ENCODE measurements around the gene MXRA8.

GRCh38 chr1:1366699-1367066 lies 8.3 kb upstream of the MXRA8 start:
- no peak for TF ChIP-seq EZH2 (IDR thresholded peaks at IDR 0.05; ENCODE audit: borderline replicate concordance, low read depth, low read length, severe bottlenecking)
- TF ChIP-seq, protein P1, sequence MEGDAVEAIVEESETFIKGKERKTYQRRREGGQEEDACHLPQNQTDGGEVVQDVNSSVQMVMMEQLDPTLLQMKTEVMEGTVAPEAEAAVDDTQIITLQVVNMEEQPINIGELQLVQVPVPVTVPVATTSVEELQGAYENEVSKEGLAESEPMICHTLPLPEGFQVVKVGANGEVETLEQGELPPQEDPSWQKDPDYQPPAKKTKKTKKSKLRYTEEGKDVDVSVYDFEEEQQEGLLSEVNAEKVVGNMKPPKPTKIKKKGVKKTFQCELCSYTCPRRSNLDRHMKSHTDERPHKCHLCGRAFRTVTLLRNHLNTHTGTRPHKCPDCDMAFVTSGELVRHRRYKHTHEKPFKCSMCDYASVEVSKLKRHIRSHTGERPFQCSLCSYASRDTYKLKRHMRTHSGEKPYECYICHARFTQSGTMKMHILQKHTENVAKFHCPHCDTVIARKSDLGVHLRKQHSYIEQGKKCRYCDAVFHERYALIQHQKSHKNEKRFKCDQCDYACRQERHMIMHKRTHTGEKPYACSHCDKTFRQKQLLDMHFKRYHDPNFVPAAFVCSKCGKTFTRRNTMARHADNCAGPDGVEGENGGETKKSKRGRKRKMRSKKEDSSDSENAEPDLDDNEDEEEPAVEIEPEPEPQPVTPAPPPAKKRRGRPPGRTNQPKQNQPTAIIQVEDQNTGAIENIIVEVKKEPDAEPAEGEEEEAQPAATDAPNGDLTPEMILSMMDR (IDR thresholded peaks at IDR 0.05; ENCODE audit: borderline replicate concordance, extremely low read depth, low read length, poor library complexity, severe bottlenecking): no peak

Measured in DND-41 (cell line).